OCI-LY1 (cell line): ENCODE results near the gene ZNF609.

ENCODE experiments used
- H2AFZ ChIP-seq: fragments of 200-600 bp; sonication (generic), shearing (Covaris generic); 2 replicates; pipeline ENCODE4 v1.6.0; 2014; ENCODE audit warnings: antibody characterized with exemption, mild to moderate bottlenecking, low read length
- H3F3A ChIP-seq: fragments of 200-600 bp; sonication (generic), shearing (Covaris generic); 2 replicates; pipeline ENCODE4 v1.6.0; 2014; ENCODE audit warnings: mild to moderate bottlenecking, antibody characterized with exemption, low read length, moderate library complexity; ENCODE audit not compliant: insufficient read depth
- H3K27ac ChIP-seq: fragments of 200-600 bp; sonication (generic); 2 replicates; pipeline ENCODE4 v1.5.1; 2014; ENCODE audit warnings: low read length, mixed run types, mild to moderate bottlenecking, low read depth; ENCODE audit not compliant: poor library complexity, severe bottlenecking
- H3K27me3 ChIP-seq: fragments of 200-600 bp; sonication (generic); 2 replicates; pipeline ENCODE4 v1.6.0; 2014; ENCODE audit warnings: antibody characterized with exemption, mild to moderate bottlenecking, low read length, moderate library complexity; ENCODE audit not compliant: insufficient read depth
- H3K36me3 ChIP-seq: fragments of 200-600 bp; sonication (generic); 2 replicates; pipeline ENCODE4 v1.6.1; 2014; ENCODE audit warnings: mild to moderate bottlenecking, antibody characterized with exemption, low read length, moderate library complexity, mixed read lengths; ENCODE audit not compliant: insufficient read depth
- H3K4me1 ChIP-seq: fragments of 200-600 bp; sonication (generic); 2 replicates; pipeline ENCODE4 v1.5.1; 2014; ENCODE audit warnings: mild to moderate bottlenecking, low read length, moderate library complexity; ENCODE audit not compliant: insufficient read depth, severe bottlenecking
- H3K4me2 ChIP-seq: fragments of 200-600 bp; sonication (generic), shearing (Covaris generic); 2 replicates; pipeline ENCODE4 v1.6.1; 2014; ENCODE audit warnings: low read length
- H3K4me3 ChIP-seq: fragments of 200-600 bp; sonication (generic); 2 replicates; pipeline ENCODE4 v1.5.1; 2014; ENCODE audit warnings: low read length, low read depth, mild to moderate bottlenecking, mixed read lengths; ENCODE audit not compliant: poor library complexity, severe bottlenecking
- H3K79me2 ChIP-seq: fragments of 200-600 bp; shearing (Covaris generic); 2 replicates; pipeline ENCODE4 v1.6.1; 2016; ENCODE audit warnings: mixed run types, low read length, mixed read lengths; ENCODE audit not compliant: insufficient read depth
- H3K9ac ChIP-seq: fragments of 200-600 bp; sonication (generic), shearing (Covaris generic); 2 replicates; pipeline ENCODE4 v1.6.1; 2014; ENCODE audit warnings: mild to moderate bottlenecking, low read length, mixed read lengths
- H3K9me2 ChIP-seq: fragments of 200-600 bp; sonication (generic), shearing (Covaris generic); 2 replicates; pipeline ENCODE4 v1.6.1; 2014; ENCODE audit warnings: low read depth, mild to moderate bottlenecking, low read length, mixed read lengths
- H3K9me3 ChIP-seq: fragments of 200-600 bp; shearing (Covaris generic); 2 replicates; pipeline ENCODE4 v1.6.1; 2014; ENCODE audit warnings: low read length, mixed read lengths
- H4K20me1 ChIP-seq: fragments of 200-600 bp; sonication (generic), shearing (Covaris generic); 2 replicates; pipeline ENCODE4 v1.6.0; 2016; ENCODE audit warnings: mild to moderate bottlenecking, low read length; ENCODE audit not compliant: insufficient read depth
- EZH2 ChIP-seq: fragments of 200-600 bp; sonication (generic), shearing (Covaris generic); IDR thresholded peaks from 2 replicates; pipeline ENCODE4 v1.8.0; 2017; ENCODE audit warnings: borderline replicate concordance, mixed run types, mild to moderate bottlenecking, antibody characterized with exemption, low read length, moderate library complexity, mixed read lengths
- TF ChIP-seq, protein P1 (sequence below): fragments of 200-600 bp; sonication (generic), shearing (Covaris generic); IDR thresholded peaks from 2 replicates; pipeline ENCODE4 v1.5.1; 2017; ENCODE audit warnings: mild to moderate bottlenecking, antibody characterized with exemption, low read length, moderate library complexity, mixed read lengths

The ZNF609 gene

DNA sequence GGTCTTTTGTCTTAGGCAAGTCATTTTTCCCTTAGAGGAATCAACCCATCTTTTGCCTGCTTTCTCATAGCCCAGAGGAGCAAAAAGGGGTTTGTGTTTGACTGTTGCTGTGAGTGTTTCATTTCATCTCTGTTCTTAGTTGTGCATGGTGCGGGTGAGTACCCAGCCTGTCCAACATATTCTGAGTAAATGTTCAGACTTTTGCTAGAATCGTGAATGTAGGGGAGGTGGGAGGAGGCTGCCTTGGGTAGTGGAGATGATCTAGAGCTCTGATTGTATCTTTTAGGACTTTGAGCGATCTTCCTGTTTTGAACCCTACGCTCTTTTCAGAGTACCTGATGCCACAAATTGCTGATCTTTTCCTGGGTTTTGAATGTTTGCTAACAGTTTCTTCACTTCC lies 123.1 kb downstream of the ZNF609 start:
- Histone ChIP-seq H3K9me2 (no peaks in the 10 kb centered on the region), H3K79me2 (peaks cover 12% of the 10 kb centered on the region), H3K9me3 (peaks cover 10% of the 10 kb centered on the region), H3K36me3 (0 out of 2 replicates have a peak, but pooled peaks cover 6% of the 10 kb centered on the region), H3K9ac (no peak overlapping the region), H3K27me3 (no peaks in the 10 kb centered on the region), H3K4me1 (peaks cover 9% of the 10 kb centered on the region), H3K4me3 (no peak overlapping the region), H2AFZ (no peak overlapping the region), H3K4me2 (no peak overlapping the region), H3F3A (peaks cover 12% of the 10 kb centered on the region; the same call in 1 of the 2 replicates), H4K20me1 (no peaks in the 10 kb centered on the region), H3K27ac (no peak overlapping the region)
- TF ChIP-seq EZH2, result no peak
- TF ChIP-seq, protein P1, sequence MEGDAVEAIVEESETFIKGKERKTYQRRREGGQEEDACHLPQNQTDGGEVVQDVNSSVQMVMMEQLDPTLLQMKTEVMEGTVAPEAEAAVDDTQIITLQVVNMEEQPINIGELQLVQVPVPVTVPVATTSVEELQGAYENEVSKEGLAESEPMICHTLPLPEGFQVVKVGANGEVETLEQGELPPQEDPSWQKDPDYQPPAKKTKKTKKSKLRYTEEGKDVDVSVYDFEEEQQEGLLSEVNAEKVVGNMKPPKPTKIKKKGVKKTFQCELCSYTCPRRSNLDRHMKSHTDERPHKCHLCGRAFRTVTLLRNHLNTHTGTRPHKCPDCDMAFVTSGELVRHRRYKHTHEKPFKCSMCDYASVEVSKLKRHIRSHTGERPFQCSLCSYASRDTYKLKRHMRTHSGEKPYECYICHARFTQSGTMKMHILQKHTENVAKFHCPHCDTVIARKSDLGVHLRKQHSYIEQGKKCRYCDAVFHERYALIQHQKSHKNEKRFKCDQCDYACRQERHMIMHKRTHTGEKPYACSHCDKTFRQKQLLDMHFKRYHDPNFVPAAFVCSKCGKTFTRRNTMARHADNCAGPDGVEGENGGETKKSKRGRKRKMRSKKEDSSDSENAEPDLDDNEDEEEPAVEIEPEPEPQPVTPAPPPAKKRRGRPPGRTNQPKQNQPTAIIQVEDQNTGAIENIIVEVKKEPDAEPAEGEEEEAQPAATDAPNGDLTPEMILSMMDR, result no peak

DNA sequence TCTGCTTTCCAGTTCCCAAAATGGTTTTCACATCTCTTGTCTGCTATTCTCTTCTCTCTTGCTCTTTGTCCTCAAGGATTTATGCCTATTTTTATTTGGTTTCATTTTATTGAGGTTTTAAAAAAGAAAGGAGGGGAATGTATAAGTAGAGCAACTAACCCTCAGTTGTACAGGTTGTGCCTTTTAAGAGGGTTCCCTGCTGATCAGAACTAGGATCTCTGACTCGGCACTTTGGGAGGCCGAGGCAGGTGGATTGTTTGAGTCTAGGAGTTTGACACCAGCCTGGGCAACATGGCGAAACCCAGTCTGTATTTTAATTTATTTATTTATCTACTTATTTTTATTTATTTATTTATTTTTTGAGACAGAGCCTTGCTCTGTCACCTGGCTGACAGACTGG lies 123.6 kb downstream of the ZNF609 start:
- Histone ChIP-seq H3K27me3 (no peaks in the 10 kb centered on the region), H3K9me2 (no peaks in the 10 kb centered on the region), H3K27ac (no peak overlapping the region), H4K20me1 (no peaks in the 10 kb centered on the region), H3K9ac (no peak overlapping the region), H3K4me1 (peaks cover 9% of the 10 kb centered on the region), H3K36me3 (0 out of 2 replicates have a peak, but pooled peaks cover 6% of the 10 kb centered on the region), H2AFZ (no peak overlapping the region), H3K79me2 (peaks cover 12% of the 10 kb centered on the region), H3F3A (peaks cover 12% of the 10 kb centered on the region; the same call in 1 of the 2 replicates), H3K9me3 (peaks cover 10% of the 10 kb centered on the region), H3K4me2 (no peak overlapping the region), H3K4me3 (no peak overlapping the region)
- TF ChIP-seq, protein P1, result no peak
- TF ChIP-seq EZH2, result no peak

DNA sequence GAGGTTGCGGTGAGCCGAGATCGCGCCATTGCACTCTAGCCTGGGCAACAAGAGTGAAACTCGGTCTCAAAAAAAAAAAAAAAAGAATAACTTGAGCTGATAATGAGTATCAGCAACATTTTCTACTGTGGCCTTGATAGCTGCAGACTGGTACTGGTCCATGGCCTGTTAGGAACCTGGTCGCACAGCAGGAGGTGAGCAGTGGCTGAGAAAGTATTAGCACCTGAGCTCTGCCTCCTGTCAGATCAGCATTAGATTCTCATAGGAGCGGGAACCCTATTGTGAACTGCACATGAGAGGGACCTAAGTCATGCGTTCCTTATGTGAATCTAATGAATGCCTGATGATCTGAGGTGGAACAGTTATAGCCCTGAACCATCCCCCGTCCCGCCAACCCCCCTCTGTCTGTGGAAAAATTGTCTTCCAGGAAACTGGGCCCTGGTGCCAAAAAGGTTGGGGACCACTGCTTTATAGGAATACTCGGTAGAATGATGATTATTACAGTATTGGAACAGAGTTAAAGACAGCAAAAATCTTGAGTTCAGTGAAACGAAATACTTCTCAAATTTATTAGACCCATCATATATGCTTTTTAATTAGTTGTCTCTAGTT lies 126.0 kb downstream of the ZNF609 start:
- no peaks in the 10 kb centered on the region for H3K27me3 ChIP-seq
- H4K20me1 ChIP-seq, result no peaks in the 10 kb centered on the region
- peaks cover 9% of the 10 kb centered on the region for H3K4me1 ChIP-seq
- H3K9me3 ChIP-seq, result no peaks in the 10 kb centered on the region; the same call in 1 of the 2 replicates
- peaks cover 12% of the 10 kb centered on the region; the same call in 1 of the 2 replicates for H3F3A ChIP-seq
- no peak for TF ChIP-seq EZH2
- H3K4me3 ChIP-seq, result no peak overlapping the region
- 0 out of 2 replicates have a peak, but pooled peaks cover 1% of the 10 kb centered on the region for H3K36me3 ChIP-seq
- no peak overlapping the region for H3K9ac ChIP-seq
- no peaks in the 10 kb centered on the region for H3K9me2 ChIP-seq
- no peak overlapping the region for H3K27ac ChIP-seq
- H3K4me2 ChIP-seq, result no peak overlapping the region
- no peak overlapping the region for H2AFZ ChIP-seq
- H3K79me2 ChIP-seq, result peaks cover 24% of the 10 kb centered on the region

DNA sequence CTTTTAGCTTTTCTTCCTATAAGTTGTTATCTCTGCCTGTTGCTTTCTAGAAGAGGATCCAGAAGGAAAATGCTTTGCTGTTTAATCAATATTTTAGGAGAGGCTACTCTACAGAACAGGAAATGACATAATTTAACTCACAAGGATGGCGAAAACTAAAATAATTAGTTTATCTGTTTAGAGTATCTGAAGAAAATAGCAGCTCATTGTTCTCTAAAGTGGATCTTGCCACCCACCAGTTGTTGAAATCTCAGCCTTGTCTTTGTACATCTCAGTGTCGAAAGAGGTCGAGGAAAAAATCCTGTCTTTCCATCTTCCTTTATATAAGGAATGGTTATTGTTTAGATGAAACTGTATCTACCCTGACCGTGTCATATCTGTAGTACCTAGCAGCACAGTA lies 126.6 kb downstream of the ZNF609 start:
- H3K9ac ChIP-seq, result no peak overlapping the region

More for the DNA sequence above, 126.6 kb downstream of the ZNF609 start:
- Histone ChIP-seq H4K20me1 (no peaks in the 10 kb centered on the region), H3K4me3 (no peak overlapping the region), H3K9me3 (no peaks in the 10 kb centered on the region), H3K9me2 (no peaks in the 10 kb centered on the region), H3F3A (peaks cover 12% of the 10 kb centered on the region; the same call in 1 of the 2 replicates), H3K27me3 (no peaks in the 10 kb centered on the region), H3K4me2 (no peak overlapping the region), H3K79me2 (peaks cover 24% of the 10 kb centered on the region), H3K4me1 (peaks cover 9% of the 10 kb centered on the region), H2AFZ (no peak overlapping the region), H3K36me3 (no peaks in the 10 kb centered on the region), H3K27ac (no peak overlapping the region)
- TF ChIP-seq EZH2, result no peak
- TF ChIP-seq, protein P1, result no peak
